ENCODE measurements around the gene SPAG17.

The SPAG17 gene

GRCh38 chr1:118185084-118185832, at the start of gene SPAG17:
Gene SPAG17, minus strand, starts transcription at chr1:118185228. Its CDS starts 71 bp downstream, at chr1:118185157.
- no peak for DNase-seq

DNA sequence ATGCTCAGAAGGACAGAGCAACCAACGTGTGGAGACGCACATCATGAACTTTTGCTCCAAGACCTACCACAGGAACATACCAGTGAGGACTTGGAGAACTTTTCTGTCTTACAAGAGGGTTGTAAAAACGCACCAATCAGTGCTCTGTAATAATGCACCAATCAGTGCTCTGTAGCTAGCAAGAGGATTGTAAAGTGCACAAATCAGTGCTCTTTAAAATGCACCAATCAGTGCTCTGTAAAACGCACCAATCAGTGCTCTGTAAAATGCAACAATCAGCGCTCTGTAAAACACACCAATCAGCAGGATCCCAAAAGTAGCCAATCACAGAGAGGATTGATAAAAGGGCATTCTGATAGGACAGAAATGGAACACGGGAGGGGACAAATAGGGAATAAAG, 40.4 kb upstream of the SPAG17 start:
- DNase-seq = no peak

DNA sequence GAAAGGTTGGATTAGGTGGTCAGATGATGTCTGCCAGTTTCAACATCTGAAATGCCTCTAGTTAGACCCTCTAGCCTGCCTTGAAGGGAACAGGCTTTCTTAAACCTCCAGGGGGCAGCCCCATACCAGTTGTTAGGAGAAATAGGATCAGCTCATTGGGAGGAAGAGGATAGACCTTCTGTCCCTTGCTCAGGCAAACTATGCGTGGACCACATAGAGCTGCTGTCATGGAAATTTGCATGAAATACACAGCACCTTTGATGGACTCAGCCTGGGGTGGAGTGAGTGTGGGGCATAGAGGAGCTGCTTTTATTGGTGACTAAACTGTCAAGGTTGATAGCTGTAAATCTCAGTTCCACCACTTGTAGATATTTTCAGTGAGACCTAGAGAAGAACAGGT, 38.4 kb upstream of the SPAG17 start:
- DNase-seq = peak; percentile 38 to 39

DNA sequence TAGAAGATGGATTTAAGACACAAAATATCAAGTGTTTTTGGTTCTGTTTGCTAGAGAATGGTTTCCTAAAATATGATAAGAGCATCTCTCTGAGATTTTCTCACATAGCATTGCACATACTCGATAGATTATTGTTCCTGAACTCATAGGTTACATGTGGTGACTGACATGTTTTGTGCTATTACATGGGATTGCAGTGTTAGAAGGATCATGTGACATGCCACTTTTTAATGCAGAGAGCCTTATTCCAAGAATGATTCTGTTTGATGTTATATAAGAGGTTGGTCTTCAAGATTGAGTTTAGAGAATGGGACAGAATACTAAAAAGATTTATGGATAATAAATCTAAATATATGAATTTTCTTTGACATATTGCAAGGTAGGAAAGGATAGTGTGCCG, 34.4 kb upstream of the SPAG17 start:
- DNase-seq = no peak

GRCh38 chr1:118217141-118217838, 32.3 kb upstream of the SPAG17 start:
- DNase-seq = no peak

DNA sequence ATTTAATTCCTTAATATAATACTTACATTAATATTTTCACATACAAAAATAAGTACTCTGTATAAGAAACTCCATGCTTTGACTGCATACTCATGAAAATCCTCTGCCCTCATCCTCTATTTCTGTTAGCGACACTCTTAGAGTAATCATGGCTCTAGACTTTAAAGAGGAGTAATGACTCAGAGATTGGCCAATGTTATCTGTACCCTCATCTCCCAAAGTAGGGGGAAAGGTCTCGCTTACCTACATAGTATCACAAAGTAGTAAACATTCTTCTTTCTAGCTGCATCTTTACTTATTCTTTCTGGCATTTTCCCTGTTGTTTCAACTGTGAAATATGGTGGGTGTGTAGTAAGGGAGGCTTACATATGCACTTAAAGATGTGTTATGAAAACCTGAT, 29.8 kb upstream of the SPAG17 start:
- no peak for DNase-seq

DNA sequence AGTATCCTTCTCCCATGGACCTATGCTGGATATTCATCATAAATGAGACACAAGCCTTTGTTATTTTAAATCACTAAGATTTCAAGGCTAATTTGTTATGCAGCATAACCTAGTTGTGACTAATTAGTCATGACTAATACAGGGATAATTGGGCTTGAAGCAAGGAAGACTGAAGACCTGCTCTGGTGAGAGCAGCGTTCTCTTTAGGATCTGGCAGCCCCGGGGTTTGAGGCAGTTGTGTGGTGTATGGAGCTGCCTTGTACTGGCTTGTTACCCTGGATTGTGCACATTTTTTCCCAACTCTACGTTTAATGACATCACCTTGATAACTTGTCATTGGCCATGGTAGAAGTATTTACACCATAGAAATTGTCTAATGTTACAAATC, 25.7 kb upstream of the SPAG17 start:
- no peak for DNase-seq

GRCh38 chr1:118210051-118210722, 25.2 kb upstream of the SPAG17 start:
- no peak for DNase-seq

- no peak for DNase-seq
Observed at GRCh38 chr1:118209648-118210047, 24.6 kb upstream of the SPAG17 start.

DNA sequence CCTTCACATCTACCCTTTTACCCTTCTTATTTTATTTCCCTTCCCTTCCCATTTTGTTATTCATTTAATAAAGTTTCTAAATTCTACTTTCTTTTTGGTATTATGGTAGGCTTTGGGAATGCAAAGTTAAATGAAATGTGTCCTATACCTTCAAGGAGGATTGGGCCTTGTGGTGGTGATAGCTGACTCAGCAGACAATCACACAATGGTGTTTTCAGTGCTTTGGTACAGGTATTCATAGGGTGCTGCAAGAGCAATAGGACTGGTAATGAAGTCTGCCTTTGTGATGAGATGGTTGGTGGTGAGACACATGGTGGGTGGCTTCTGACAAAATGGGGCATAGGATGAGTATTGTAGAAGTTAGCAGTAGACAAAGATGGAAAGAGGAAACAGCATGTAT, 21.9 kb upstream of the SPAG17 start:
- no peak for DNase-seq

DNA sequence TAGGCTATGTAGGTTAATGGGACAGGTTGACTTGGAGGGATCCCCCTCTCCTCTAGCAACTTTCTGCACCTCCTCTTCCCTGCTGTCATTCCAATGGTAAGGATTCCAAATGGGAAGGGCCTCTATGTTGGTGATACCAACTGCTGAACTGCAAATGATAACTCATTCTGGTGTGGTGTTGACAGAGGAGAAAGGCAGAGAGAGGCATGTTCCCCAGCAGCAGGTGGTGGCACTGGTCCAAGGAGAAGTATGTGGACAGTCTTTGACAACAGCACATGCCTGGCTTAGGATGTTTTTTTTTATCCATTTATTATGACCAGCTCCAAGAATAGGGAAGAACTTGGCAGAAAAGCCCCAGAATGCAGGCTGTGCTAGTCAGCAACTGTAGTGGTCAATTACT, 19.6 kb upstream of the SPAG17 start:
- no peak for DNase-seq

DNA sequence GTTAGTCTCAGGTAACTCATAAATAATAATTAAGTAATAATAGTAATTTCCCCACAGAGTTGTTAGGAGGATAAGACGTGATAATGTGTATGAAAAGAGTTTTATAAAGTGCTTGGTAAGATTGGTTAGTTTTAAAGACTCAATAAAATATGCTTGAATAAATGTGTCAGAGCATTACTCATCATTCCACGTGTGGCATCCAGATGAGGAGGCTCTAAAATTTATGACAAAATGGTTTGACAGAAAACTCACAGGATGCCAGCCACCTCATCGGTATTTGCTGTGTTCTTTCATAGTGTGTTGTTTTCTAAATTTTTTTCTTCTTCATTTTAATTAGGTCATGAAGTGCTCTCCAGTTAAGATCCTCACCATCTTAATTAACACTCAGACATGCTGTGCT, 19.1 kb upstream of the SPAG17 start:
- DNase-seq = no peak

GRCh38 chr1:118202076-118202608, 17.1 kb upstream of the SPAG17 start:
- no peak for DNase-seq

GRCh38 chr1:118201524-118201923, 16.5 kb upstream of the SPAG17 start:
- no peak for DNase-seq

DNA sequence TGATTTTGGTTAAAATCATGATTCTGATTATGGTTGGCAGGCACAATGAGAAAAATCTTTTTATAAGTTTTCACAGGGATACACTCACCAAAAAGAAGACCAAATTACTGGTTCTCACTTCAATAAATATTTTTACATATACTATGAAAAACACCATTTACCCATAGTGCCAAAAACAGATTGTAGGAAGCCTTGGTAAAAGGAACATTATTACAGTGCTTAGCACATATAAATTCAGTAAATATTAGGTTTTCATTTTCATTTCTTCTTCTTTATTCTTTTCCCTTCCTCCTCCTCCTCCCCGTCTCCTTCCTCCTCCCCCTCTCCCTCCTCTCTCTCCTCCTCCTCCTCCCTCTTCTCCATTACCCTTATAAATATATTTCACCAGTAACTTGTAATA, 15.8 kb upstream of the SPAG17 start:
- DNase-seq = no peak

DNA sequence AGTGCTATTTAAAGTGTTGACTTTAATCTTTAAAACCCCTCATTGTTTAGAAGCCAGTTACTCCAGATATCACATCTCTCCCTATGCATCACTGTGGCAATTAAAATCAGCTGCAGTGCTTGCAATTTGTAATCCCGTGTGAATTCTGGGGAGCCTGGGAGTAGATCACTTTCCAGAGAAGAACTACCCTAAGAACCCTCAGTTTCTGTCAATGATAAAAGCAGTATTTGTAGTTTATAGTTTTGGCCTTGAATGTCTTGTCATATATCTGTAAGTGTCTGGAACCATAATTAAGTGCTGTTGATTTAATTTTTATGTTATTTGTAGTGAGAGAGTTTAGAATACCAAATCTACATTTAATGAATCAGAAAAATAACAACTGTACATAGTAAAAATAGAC, 5.5 kb upstream of the SPAG17 start:
- no peak for DNase-seq

GRCh38 chr1:118189564-118189963, 4.5 kb upstream of the SPAG17 start:
- DNase-seq = no peak

DNA sequence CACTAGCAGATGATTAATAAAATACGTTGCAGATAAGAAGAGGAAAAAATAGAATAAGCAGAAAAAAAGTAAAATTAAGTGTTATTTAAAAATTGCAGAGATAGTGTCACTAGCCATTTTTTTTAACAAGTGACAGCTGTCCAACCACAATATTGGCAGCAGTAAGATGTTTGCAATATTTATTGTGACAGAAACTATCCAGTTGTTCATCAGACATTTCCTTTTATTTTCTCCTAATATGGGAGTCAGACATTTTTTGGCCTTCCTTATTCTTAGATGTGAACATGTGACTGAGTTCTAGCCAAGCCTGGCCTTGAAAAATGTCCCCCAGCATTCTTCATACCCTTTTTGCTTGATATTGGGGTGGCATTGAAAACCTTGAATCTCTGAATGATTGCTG, 3.4 kb upstream of the SPAG17 start:
- DNase-seq = no peak

DNA sequence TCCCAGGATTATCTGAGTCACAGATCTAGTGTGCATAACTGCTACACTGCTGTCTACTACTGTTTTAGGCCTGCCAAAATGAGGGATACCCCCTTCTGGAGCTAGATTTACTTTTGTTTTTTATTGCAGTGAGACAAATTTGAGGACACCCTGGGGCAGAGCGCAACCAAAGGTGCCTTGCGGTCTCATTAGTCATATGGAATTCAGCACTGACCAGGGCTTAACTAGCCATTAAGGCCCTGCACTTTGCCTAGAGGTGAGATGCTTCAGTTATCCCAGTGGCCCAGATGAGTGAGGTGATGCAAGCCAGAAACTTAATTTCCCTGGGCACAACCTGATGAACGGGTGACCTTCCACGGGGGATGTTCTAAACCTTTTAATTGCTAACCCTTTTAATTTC, 998 bp upstream of the SPAG17 start:
- no peak for DNase-seq

DNA sequence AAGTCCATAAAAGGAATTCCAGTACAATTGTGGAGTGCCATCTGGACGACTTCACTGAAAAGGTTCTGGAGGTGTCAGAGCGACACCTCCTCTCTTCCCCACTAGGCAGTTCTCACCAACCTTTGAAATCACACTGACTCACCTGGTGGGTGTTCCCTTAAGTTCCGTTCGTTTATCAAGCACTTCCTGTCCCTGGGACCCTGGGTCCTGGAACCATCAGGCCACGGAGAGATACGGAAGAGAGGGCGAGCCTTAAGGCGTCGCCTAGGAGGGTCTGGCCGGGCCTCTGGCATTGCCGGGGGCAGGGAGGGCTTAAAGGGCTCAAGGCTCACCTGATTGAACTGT, 317 bp downstream of the SPAG17 start:
- no peak for DNase-seq

DNA sequence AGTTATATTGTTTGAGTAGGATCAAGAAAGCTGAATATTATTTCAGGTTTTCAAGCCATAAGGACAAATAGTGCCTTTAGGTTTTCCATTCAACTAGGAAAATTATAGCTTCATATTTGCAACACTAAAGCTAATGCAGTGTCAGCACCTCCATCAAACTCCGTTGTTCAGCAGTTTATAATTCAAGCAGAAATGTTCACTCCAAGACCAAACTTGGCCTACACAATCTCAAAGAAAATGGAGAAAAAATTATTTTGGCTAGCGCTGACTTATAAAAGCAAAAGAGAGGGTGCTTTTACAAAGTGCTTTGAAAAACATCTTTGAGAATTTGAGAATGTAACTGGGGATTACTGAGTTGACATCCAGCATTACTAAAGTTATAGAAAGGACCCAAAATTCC, 1.4 kb downstream of the SPAG17 start:
- DNase-seq = no peak

- DNase-seq = no peak
Observed at GRCh38 chr1:118177998-118178397, 7.0 kb downstream of the SPAG17 start.

DNA sequence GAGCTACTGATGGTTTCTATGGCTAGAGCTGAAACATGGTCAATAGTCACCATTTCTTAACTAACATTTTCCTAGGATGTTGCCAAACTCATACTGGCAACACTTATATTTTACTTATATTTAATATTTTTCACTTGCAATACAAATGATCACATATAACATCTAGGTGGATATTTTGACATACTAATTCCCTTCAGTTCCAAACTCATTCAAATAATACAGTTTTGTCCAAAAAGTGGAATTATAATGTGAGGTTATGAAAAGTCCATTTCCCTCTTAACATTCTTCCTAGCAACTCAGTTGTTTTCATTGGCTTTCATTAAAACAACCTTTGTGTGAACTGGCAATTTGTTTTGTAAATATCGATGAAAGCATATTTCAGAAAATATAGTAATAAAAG, 16.0 kb downstream of the SPAG17 start:
- DNase-seq = no peak

DNA sequence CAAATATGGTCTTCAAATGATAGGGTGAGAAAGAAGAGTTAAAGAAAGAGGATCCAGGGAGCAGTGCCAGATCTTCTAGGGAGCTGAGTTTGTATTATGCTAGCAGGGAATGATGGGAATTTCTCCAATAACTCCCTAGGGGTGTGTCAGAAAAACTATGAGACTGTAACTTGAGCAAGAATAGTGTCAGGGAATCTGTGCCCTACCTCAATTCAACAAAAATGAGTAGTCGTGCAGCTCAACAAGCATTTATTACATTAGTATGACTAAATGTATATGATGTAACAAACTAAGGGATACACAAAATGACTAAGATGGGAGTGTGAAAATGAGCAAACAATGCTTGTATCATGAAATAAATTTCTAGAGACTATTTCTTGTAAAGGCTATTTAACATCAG, 24.2 kb downstream of the SPAG17 start:
- no peak for DNase-seq
